HG03103 (cell line): ENCODE data around the gene AUTS2.
"Not testable (repeated sequence)": the region's sequence is repeated elsewhere in the genome, so short reads cannot be mapped to it uniquely, and the experiment has no call there.

Experiments used
- ATAC-seq: cut with Tn5 transposase; IDR thresholded peaks from one replicate; pipeline ENCODE4 v1.9.1; 2021; ENCODE audit warnings: low read depth; ENCODE audit not compliant: unreplicated experiment

AUTS2 gene

GRCh38 chr7:70592171-70592570 is 993.9 kb downstream of the AUTS2 start:
- no peak for ATAC-seq

- ATAC-seq = no peak
Observed at GRCh38 chr7:70594170-70594569, 995.9 kb downstream of the AUTS2 start.

GRCh38 chr7:70594885-70595284 is 996.6 kb downstream of the AUTS2 start:
- not testable (repeated sequence) for ATAC-seq

DNA sequence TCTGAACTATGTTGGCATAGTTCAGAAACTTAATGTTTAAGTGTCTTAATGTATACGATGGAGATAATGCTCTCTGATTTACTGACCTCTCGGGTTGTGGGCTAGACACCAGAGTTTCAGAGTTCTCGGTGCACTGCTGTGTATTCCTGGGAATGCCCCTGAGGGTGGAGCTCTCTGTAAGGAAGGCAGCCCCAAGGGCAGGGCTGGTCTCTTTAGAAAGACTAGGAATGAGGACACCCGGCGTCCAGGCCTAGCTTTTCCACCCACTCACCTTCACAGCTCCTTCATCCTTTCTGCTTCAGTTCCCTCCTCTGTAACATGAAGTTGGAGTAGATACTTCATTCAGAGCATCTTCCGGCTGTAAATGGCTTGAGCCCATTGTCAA is 997.1 kb downstream of the AUTS2 start:
- no peak for ATAC-seq

DNA sequence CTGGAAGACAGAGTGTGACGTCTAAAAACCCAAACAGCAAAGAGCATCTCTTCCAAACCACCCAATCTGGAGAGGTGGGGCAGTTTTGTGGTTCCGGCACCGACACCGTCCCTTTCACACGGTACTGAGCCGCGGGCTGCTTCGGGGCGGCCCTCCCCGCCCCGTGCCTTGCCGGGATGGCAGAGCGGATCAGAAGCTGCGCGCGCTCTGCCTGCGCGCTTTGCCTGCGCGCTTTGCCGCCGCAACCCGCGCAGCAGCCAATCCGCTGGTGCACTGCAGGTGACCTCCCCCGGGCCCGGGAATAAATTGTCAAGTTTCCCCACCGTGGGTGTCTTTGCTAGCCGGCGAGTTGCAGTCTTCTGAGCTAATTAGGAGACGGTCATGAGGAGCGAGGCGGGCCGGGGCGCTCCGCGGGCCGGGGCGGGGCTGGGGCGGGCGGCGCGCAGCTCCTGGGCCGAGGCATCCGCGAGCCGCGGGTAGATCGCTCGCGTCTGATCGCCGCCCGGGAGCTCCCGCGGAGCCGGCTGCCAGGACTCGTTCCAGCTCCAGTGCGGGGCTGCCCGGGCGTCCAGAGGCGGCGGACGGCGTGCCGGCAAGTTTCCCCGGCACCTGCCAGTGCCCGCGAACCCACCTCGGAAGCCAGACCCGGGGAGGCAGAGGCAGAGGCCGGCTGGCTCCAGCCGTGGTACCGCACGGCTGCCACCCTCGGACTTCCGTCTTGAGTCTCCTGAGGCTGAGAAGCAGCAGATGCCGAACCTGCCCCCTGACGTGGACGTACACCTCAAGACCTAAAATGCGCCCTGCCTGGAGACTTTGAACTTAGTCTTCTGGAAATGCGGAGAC is 997.7 kb downstream of the AUTS2 start:
- no peak for ATAC-seq

GRCh38 chr7:70596598-70596913 is 998.3 kb downstream of the AUTS2 start:
- ATAC-seq = no peak

DNA sequence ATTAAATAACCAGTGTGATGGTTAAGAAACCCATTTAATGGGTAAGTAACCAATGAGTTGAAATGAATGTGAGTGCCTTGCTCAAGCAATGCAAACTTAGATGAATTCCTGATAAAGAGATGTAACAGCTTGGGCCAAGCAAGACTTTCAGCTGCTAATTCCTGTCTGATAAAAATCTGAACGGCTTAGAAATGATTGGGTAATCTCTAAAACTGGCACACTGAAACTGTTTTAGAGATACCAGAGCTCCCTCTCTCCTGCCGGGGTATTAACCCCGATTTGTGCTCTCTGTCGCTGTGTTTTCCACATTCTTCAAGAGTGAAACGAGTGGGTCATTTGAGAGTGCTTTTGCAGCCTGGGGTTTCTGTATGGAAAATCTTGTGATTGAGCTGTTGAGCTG is 998.8 kb downstream of the AUTS2 start:
- ATAC-seq = no peak

GRCh38 chr7:70598976-70599375 is 1000.7 kb downstream of the AUTS2 start:
- ATAC-seq = no peak

DNA sequence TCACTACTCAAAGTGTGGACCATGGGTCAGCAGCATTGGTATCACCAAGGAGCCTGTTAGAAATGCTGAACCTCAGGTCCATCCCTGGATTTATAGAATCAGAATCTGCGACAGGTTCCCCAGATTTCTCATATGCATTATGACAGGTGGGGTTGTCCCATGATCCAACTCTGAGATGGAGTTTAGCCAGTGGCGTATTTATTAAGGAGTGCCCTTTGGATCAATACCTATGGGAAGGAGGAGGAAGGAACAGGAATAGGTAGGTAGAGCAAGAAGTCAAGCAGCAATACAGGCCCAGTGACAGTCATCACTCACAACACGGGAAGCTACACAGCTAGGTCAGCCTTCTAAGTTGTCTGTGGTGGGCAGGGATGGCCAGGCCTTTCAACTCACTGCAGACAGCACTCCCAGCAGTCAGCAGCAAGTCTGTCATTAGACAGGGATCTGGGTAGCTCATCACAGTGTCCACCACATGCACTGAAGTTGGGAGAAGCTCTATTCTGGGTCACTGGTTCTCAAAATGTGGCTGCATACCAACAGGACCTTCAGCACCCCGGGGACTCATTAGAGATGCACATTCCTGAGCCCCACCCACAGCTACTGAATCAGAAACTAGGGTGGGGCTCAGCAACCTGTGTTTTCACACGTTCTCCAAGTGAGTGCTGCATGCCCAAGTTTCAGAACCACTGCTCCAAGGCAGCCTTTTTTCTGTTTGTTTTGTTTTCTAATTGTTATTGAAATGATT is 1001.3 kb downstream of the AUTS2 start:
- no peak for ATAC-seq

DNA sequence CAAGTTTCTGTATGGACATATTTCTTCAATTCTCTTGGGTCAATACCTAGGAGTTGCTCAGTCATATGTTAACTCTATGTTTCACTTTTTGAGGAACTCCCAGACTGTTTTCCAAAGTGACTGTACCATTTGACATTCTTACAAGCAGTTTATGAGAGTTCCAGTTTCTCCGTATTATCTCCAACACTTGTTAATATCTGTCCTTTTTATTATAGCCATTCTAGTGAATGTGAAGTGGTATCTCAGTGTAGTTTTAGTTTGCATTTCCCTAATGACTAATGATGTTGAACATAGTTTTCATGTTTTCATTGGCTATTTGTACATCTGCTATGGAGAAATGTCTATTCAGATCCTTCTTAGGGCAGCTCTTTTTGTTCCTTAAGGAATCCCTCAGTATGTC is 1002.7 kb downstream of the AUTS2 start:
- ATAC-seq = no peak

- no peak for ATAC-seq
Observed at GRCh38 chr7:70602117-70602516, 1003.8 kb downstream of the AUTS2 start.

- ATAC-seq = no peak
Observed at GRCh38 chr7:70607281-70607680, 1009.0 kb downstream of the AUTS2 start.

- no peak for ATAC-seq
Observed at GRCh38 chr7:70607759-70608158, 1009.5 kb downstream of the AUTS2 start.

DNA sequence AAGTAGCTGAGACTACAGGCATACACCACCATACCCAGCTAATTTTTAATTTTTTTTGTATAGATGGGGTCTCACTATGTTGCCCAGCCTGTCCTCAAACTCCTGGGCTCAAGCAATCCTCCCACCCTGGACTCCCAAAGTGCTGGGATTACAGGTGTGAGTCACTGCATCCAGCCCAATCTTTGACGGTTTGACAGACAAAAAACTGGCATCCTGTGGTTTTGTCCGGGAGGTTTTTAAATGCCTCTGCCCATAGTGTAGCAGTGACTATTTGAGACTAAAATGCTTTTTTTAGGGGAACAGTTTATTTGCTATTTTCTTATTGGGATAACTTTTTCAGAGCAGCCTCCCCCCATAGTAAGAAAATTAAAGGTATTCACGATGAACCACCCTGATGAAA is 1010.0 kb downstream of the AUTS2 start:
- no peak for ATAC-seq

GRCh38 chr7:70612811-70613210 is 1014.5 kb downstream of the AUTS2 start:
- no peak for ATAC-seq

DNA sequence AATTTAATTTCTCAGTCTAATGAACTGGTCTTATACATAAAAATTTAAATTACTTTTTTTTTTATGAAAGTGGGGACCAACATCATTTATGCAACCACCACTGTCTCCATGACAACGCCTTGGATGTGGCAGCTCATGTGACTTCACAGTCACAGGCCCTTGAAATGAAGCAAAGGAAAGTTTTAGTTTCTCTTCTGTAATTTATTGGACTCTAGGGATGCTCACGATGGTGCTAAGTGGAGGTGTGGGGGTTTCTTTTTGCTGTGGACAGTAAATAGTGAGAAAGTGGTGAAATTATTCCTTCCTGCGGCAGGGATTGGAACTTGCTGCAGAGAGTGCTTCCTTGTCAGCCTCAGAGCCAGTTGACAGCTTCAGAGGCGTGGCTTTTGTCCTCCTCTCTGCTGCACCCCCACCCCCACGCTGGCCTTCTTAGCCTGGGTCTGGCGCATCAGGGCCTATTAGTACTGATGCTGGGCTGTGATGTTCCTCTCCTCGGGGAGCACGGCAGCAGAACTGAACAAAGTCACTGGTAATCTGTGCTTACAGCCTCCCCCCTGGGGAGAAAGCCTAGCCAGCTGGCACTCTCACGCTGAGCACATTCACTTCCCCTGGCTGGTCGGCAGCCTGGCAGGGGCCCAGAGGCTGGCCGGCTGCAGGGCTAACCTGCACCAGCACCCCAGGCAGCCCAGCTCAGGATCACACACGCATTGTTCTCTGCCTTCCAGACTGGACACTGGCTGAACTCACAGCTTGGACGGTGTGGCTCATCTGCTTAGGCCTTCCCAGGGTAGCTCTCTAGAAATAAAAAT is 1016.2 kb downstream of the AUTS2 start:
- peak; percentile 45 for ATAC-seq

DNA sequence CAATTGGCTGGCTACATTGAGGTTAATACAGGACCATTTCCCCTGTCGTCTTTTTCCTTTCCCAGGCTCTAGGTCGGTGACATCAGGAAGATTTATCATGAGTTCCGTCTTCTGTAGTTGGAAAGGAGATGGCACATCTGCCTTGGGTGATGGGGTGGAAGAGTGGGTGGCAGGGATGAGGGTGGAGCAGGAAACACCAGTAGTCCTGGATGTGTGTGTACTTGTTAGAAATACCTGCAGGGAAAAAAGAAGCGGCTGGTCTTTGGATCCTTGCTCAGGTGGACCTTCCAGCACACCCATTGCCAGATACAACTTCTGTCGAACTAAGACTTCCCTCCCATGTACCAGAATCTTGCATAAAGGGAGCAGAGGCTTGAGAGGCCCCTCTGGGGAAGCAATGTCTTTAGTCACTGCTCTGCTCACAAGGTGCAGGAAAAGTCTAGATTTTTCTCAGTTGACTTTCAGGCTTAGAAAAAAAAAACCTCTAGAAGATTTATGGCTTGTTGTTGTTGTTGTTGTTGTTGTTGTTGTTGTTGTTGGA is 1016.9 kb downstream of the AUTS2 start:
- ATAC-seq = no peak

DNA sequence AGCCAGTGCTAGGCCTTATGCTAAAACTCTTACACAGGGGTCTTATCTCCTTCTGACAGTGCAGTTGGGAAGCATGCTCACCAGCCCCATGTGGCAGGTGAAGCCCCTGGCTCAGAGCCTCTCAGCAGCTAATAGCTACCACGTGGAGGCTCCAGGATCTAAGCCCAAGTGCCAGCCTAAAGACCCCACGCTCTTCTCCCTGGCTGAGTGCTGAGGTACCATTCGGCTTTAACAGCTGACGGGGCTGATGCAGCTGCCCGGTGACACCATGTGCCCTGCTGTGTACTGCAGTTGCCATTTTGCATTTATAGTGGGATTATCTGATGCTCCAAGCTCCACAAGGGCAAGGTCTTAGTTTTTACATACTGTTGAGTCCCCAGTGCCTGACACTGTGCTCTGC is 1017.9 kb downstream of the AUTS2 start:
- no peak for ATAC-seq

DNA sequence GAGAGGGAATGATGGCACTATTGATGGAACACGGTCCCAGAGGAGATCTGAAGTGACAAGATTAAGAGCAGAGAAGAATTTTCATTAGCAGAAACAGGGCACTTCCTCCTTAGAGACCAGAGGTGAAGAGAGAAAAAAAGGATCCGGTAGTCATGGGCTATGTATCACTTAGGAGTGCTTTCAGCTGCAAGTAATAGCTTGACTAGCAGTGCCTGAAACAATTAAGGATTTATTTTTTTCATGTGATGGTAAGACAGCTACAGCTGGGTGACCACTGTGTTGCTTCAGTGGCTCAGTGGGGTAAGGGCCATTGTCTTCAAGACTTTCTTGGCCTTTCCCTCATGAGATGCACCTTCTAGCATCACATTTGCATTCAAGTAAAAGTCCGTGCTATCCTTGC is 1018.5 kb downstream of the AUTS2 start:
- no peak for ATAC-seq

GRCh38 chr7:70618020-70618551 is 1019.8 kb downstream of the AUTS2 start:
- no peak for ATAC-seq

- no peak for ATAC-seq
Observed at GRCh38 chr7:70619130-70619529, 1020.9 kb downstream of the AUTS2 start.
